Measurements from ENCODE around the gene TOB2.

Gene TOB2

DNA sequence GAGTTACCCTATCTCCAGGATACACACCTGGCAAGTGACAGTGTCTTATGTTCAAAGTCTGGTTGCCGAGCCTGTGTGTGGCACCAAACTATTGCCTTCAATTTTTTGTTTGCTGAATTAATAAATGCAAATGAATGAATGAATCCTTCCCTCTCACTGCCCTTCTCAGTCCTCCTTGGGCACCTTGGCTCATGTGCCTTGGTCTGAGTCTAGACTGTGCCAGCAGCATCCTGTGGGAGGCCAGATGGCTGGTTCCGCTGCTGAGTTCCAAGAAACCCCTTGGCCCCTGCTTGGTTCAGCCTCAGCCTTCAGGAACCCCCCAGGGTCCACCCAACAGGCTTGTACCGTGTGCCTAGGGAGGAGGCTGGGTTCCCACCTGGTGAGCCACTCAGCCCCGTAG is 31.0 kb downstream of the TOB2 start:
- TF ChIP-seq, protein P1, sequence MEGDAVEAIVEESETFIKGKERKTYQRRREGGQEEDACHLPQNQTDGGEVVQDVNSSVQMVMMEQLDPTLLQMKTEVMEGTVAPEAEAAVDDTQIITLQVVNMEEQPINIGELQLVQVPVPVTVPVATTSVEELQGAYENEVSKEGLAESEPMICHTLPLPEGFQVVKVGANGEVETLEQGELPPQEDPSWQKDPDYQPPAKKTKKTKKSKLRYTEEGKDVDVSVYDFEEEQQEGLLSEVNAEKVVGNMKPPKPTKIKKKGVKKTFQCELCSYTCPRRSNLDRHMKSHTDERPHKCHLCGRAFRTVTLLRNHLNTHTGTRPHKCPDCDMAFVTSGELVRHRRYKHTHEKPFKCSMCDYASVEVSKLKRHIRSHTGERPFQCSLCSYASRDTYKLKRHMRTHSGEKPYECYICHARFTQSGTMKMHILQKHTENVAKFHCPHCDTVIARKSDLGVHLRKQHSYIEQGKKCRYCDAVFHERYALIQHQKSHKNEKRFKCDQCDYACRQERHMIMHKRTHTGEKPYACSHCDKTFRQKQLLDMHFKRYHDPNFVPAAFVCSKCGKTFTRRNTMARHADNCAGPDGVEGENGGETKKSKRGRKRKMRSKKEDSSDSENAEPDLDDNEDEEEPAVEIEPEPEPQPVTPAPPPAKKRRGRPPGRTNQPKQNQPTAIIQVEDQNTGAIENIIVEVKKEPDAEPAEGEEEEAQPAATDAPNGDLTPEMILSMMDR (IDR thresholded peaks at IDR 0.05; ENCODE audit: low read depth, low read length) = no peak

DNA sequence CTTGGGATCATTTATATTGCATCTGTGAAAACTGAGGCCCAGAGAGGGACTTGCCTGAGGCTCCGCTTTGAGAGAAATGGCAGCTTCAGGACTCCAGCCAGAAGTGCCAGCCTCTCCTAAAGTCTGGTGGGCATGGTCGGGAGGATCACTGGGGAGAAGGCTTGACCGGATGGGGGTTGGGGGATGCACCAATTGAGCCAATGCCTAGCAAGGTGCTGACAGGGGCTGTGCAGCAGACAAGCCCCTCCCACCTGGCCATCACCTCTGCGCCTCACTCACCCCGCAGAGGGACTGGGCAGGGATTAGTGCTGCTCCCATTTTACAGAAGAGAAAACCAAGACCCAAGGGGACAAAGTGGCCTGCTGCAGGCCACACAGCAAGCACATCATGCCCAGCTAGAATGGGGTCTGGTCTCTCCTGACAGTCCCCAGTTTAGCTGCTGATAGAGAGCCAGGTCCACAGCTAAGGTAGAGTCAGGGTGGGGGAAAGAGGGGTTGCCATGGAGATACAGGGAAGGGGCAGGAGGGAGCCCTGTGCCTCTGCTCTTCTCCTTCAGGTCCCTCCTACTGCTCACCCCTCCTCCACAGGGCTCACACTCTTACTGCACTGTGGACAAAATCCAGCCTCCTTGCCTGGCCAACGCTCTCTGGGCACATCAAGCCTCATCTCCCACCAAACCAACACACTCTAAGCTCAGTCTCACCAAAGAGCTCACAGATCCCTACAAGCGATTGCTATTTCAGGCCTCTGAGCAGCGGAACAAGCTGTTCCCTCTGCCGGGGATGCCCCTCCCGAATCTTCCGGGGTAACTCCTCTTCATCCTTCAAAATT is 35.4 kb downstream of the TOB2 start:
- TF ChIP-seq, protein P1 (IDR thresholded peaks at IDR 0.05; ENCODE audit: low read depth, low read length) = no peak

More for the DNA sequence above, 31.0 kb downstream of the TOB2 start:
- no peak overlapping the region for H3K4me3 ChIP-seq (ENCODE audit: low read depth, low read length)

GRCh38 chr22:41410311-41410751 is 36.3 kb downstream of the TOB2 start:
- H3K4me3 ChIP-seq (ENCODE audit: low read depth, low read length) = no peak overlapping the region
- TF ChIP-seq, protein P1 (IDR thresholded peaks at IDR 0.05; ENCODE audit: low read depth, low read length) = no peak

More for the DNA sequence above, 35.4 kb downstream of the TOB2 start:
- H3K4me3 ChIP-seq (ENCODE audit: low read depth, low read length) = no peak overlapping the region

- H3K4me3 ChIP-seq (ENCODE audit: low read depth, low read length) = no peak overlapping the region
Observed at GRCh38 chr22:41408665-41409064, 37.9 kb downstream of the TOB2 start.

GRCh38 chr22:41407433-41407832 is 39.2 kb downstream of the TOB2 start:
- H3K4me3 ChIP-seq (ENCODE audit: low read depth, low read length) = no peak overlapping the region
- TF ChIP-seq, protein P1 (IDR thresholded peaks at IDR 0.05; ENCODE audit: low read depth, low read length) = no peak

More at GRCh38 chr22:41408665-41409064, 37.9 kb downstream of the TOB2 start:
- TF ChIP-seq, protein P1 (IDR thresholded peaks at IDR 0.05; ENCODE audit: low read depth, low read length) = no peak

- TF ChIP-seq, protein P1 (IDR thresholded peaks at IDR 0.05; ENCODE audit: low read depth, low read length) = no peak
Observed at GRCh38 chr22:41406410-41406809, 40.2 kb downstream of the TOB2 start.

GRCh38 chr22:41405588-41405987 is 41.0 kb downstream of the TOB2 start:
- TF ChIP-seq, protein P1 (IDR thresholded peaks at IDR 0.05; ENCODE audit: low read depth, low read length) = no peak
- no peak overlapping the region for H3K4me3 ChIP-seq (ENCODE audit: low read depth, low read length)

More at GRCh38 chr22:41406410-41406809, 40.2 kb downstream of the TOB2 start:
- H3K4me3 ChIP-seq (ENCODE audit: low read depth, low read length) = no peak overlapping the region

All from WI38 (cell line).